ENCODE measurements around the gene PACC1.

DNA sequence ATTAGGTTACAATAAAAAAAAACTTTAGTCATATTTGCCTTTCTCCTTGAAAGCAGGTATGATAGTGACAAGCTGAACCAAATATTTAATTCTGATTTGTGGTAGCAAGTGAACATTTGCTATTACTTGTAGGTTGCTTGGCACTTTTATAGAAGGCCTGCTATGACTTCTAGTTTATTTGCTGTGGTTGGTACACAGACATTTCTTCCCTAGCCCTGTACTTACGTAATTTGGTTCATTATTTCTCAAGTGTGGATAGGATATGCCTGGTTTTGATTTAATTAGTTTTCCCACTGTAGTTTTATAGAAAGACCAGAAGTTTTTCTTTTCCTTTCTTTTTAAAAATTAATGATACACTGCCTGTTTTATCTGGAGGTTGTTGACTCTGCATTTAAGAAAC, 73.6 kb downstream of the PACC1 start:
- no peak for TF ChIP-seq POLR2A (IDR thresholded peaks at IDR 0.05)
- TF ChIP-seq, protein P1, sequence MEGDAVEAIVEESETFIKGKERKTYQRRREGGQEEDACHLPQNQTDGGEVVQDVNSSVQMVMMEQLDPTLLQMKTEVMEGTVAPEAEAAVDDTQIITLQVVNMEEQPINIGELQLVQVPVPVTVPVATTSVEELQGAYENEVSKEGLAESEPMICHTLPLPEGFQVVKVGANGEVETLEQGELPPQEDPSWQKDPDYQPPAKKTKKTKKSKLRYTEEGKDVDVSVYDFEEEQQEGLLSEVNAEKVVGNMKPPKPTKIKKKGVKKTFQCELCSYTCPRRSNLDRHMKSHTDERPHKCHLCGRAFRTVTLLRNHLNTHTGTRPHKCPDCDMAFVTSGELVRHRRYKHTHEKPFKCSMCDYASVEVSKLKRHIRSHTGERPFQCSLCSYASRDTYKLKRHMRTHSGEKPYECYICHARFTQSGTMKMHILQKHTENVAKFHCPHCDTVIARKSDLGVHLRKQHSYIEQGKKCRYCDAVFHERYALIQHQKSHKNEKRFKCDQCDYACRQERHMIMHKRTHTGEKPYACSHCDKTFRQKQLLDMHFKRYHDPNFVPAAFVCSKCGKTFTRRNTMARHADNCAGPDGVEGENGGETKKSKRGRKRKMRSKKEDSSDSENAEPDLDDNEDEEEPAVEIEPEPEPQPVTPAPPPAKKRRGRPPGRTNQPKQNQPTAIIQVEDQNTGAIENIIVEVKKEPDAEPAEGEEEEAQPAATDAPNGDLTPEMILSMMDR (IDR thresholded peaks at IDR 0.05): no peak

Measured in body of pancreas (tissue), 4 donors.